ENCODE measurements around the gene HTD2.

DNA sequence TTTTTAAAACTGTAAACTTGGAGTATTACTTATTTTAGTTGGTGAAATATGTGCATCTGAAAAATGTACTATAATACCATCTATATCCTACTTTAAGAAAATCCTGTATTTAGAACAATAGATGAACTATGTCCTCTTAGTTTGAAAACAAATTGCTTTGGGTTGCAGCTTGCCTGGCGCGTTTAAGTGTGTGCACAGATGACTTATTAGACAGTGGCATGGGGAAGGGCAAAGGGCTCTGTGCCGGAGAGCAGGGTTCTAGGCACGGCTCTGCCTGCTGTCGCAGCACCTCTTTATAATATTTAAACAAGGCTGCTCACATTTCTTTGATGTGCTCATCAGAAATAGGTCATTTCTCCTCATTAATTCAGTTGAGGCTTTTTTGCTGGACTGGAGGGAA is 36.4 kb downstream of the HTD2 start:
- TF ChIP-seq POLR2AphosphoS5 (IDR thresholded peaks at IDR 0.05): no peak
- TF ChIP-seq, protein P1, sequence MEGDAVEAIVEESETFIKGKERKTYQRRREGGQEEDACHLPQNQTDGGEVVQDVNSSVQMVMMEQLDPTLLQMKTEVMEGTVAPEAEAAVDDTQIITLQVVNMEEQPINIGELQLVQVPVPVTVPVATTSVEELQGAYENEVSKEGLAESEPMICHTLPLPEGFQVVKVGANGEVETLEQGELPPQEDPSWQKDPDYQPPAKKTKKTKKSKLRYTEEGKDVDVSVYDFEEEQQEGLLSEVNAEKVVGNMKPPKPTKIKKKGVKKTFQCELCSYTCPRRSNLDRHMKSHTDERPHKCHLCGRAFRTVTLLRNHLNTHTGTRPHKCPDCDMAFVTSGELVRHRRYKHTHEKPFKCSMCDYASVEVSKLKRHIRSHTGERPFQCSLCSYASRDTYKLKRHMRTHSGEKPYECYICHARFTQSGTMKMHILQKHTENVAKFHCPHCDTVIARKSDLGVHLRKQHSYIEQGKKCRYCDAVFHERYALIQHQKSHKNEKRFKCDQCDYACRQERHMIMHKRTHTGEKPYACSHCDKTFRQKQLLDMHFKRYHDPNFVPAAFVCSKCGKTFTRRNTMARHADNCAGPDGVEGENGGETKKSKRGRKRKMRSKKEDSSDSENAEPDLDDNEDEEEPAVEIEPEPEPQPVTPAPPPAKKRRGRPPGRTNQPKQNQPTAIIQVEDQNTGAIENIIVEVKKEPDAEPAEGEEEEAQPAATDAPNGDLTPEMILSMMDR (IDR thresholded peaks at IDR 0.05 in 8 of 11, conservative IDR thresholded peaks at IDR 0.05 in 3 of 11): no peak

All from spleen (tissue), 7 donors.